SK-N-SH (cell line): ENCODE measurements around the gene CLEC20A. TPM values are rescaled to one million over a fixed set of nuclear protein-coding genes. Genes with fewer than 3 reads are reported as not detected.

Experiments
- CTCF ChIA-PET: fragments of 300-600, 350-600 bp; formaldehyde crosslinking; extraction: SDS; loops from one replicate; lab custom pipeline; 2021; lab: Yijun Ruan, JAX
- POLR2A ChIA-PET: fragments of 350-600 bp; sonication (Branson Sonifier 250); formaldehyde crosslinking; extraction: SDS; loops from one replicate; lab custom pipeline; 2020; ENCODE audit warnings: antibody characterized with exemption, inconsistent platforms; lab: Yijun Ruan, JAX
- DNase-seq: peaks from one replicate; pipeline ENCODE4 v3.0.0; 2012
- H2AFZ ChIP-seq: fragments of 200-600 bp; sonication (generic); 2 replicates; pipeline ENCODE4 v1.8.1; 2016; ENCODE audit warnings: antibody characterized with exemption, mild to moderate bottlenecking, low read depth
- H3F3A ChIP-seq: fragments of 200-600 bp; sonication (generic); replicated peaks from 2 replicates; pipeline ENCODE3; 2016; ENCODE audit warnings: antibody characterized with exemption, mild to moderate bottlenecking; ENCODE audit not compliant: insufficient read depth
- H3K27ac ChIP-seq, 2 experiments: fragments of 200-500 bp in 1 of 2; fragments of 200-600 bp in 1 of 2; sonication (Bioruptor generic) in 1 of 2; sonication (generic), shearing (Covaris generic) in 1 of 2; 2 replicates each; pipeline versions ENCODE4 v1.5.1 to v1.6.1; 2014 to 2016; ENCODE audit warnings: low read depth in 2 of 2, inconsistent platforms in 1 of 2, low read length in 1 of 2, mild to moderate bottlenecking in 1 of 2, mixed read lengths in 1 of 2
- H3K27me3 ChIP-seq: fragments of 200-600 bp; sonication (generic), shearing (Covaris generic); 2 replicates; pipeline ENCODE4 v1.6.1; 2016; ENCODE audit warnings: mixed run types; ENCODE audit not compliant: insufficient read depth
- H3K36me3 ChIP-seq, 2 experiments: fragments of 200-500 bp in 1 of 2; fragments of 200-600 bp in 1 of 2; sonication (Bioruptor generic) in 1 of 2; sonication (generic) in 1 of 2; replicated peaks in 1 of 2; 2 replicates each; pipeline versions ENCODE3 to v1.5.1; 2014 to 2016; ENCODE audit warnings: low read length in 1 of 2, mild to moderate bottlenecking in 1 of 2; ENCODE audit not compliant: insufficient read depth in 2 of 2, control insufficient read depth in 1 of 2
- H3K4me1 ChIP-seq, 2 experiments: fragments of 200-500 bp in 1 of 2; fragments of 200-600 bp in 1 of 2; sonication (Bioruptor generic) in 1 of 2; sonication (generic), shearing (Covaris generic) in 1 of 2; 2 replicates each; pipeline versions ENCODE4 v1.5.1 to v1.6.1; 2014 to 2016; ENCODE audit warnings: low read depth in 1 of 2, low read length in 1 of 2, mixed run types in 1 of 2; ENCODE audit not compliant: insufficient read depth in 2 of 2, control insufficient read depth in 1 of 2
- H3K4me2 ChIP-seq: fragments of 200-600 bp; sonication (generic), shearing (Covaris generic); 2 replicates; pipeline ENCODE4 v1.6.1; 2017; ENCODE audit warnings: mixed run types
- H3K4me3 ChIP-seq, 2 experiments: fragments of 200-500 bp in 1 of 2; fragments of 200-600 bp in 1 of 2; sonication (Bioruptor generic) in 1 of 2; sonication (generic), shearing (Covaris generic) in 1 of 2; 2 replicates each; pipeline versions ENCODE4 v1.5.1 to v1.8.1; 2014 to 2016; ENCODE audit warnings: low read depth in 2 of 2, inconsistent platforms in 1 of 2, low read length in 1 of 2, mild to moderate bottlenecking in 1 of 2, mixed read lengths in 1 of 2, moderate library complexity in 1 of 2
- H3K79me2 ChIP-seq: fragments of 200-600 bp; sonication (generic); 2 replicates; pipeline ENCODE4 v1.8.1; 2017; ENCODE audit warnings: mild to moderate bottlenecking; ENCODE audit not compliant: insufficient read depth
- H3K9ac ChIP-seq: fragments of 200-600 bp; sonication (generic); 2 replicates; pipeline ENCODE4 v1.6.1; 2017; ENCODE audit warnings: mixed run types
- H3K9me2 ChIP-seq: fragments of 200-600 bp; sonication (generic); 2 replicates; pipeline ENCODE4 v1.6.1; 2017; ENCODE audit warnings: mixed run types
- H3K9me3 ChIP-seq: fragments of 200-600 bp; sonication (generic); 2 replicates; pipeline ENCODE4 v1.6.1; 2017; ENCODE audit warnings: mixed run types, mild to moderate bottlenecking, moderate library complexity
- H4K20me1 ChIP-seq: fragments of 200-600 bp; sonication (generic); 2 replicates; pipeline ENCODE4 v1.6.1; 2017; ENCODE audit warnings: mild to moderate bottlenecking, mixed run types; ENCODE audit not compliant: insufficient read depth
- EZH2phosphoT487 ChIP-seq: fragments of 200-600 bp; sonication (generic); IDR thresholded peaks from 2 replicates; pipeline ENCODE4 v1.6.1; 2017; ENCODE audit warnings: low read depth, mixed run types, mild to moderate bottlenecking, antibody characterized with exemption, moderate library complexity, borderline replicate concordance
- FOXM1 ChIP-seq: IDR thresholded peaks from 2 replicates; pipeline ENCODE4 v1.4.0; 2012; ENCODE audit warnings: low read depth, mild to moderate bottlenecking
- JUND ChIP-seq: IDR thresholded peaks from 2 replicates; pipeline ENCODE4 v1.4.0; 2012
- MEF2A ChIP-seq: IDR thresholded peaks from 2 replicates; pipeline ENCODE4 v1.4.0; 2012; ENCODE audit warnings: low read depth, borderline replicate concordance
- PBX3 ChIP-seq: IDR thresholded peaks from 2 replicates; pipeline ENCODE4; 2012
- POLR2AphosphoS5 ChIP-seq: IDR thresholded peaks from 2 replicates; pipeline ENCODE4 v1.6.1; 2012; ENCODE audit warnings: low read depth, low read length
- RAD21 ChIP-seq: IDR thresholded peaks from 2 replicates; pipeline ENCODE4 v1.6.1; 2012; ENCODE audit warnings: mild to moderate bottlenecking, low read length
- REST ChIP-seq: IDR thresholded peaks from 2 replicates; pipeline ENCODE4 v1.6.1; 2012; ENCODE audit warnings: mild to moderate bottlenecking, low read depth, low read length, moderate library complexity
- RFX5 ChIP-seq: IDR thresholded peaks from 2 replicates; pipeline ENCODE4 v1.6.1; 2012; ENCODE audit warnings: mild to moderate bottlenecking, improper control_type of control experiment, low read length
- SMC3 ChIP-seq: IDR thresholded peaks from 2 replicates; pipeline ENCODE4 v1.6.1; 2012; ENCODE audit warnings: low read depth, low read length, improper control_type of control experiment
- USF1 ChIP-seq: IDR thresholded peaks from 2 replicates; pipeline ENCODE4 v1.4.0; 2012; ENCODE audit warnings: low read depth, borderline replicate concordance
- USF2 ChIP-seq: fragments of 150-350 bp; IDR thresholded peaks from 2 replicates; pipeline ENCODE4 v1.6.1; 2017; ENCODE audit warnings: antibody characterized with exemption, low read length, low read depth, borderline replicate concordance
- ZBTB33 ChIP-seq: IDR thresholded peaks from 2 replicates; pipeline ENCODE4 v1.4.0; 2012; ENCODE audit warnings: low read depth, borderline replicate concordance
- WGBS: methylation state at CpG from one replicate; pipeline ENCODE4 v1.1.6; 2017; ENCODE audit warnings: low lambda C conversion rate; 5-methylcytosine and 5-hydroxymethylcytosine counted together
- polyA plus RNA-seq, 3 experiments: library from polyadenylated mRNA; depleted of rRNA; stranded (reverse); fragments of >200 nt; gene quantifications; 2 replicates each; pipeline ENCODE4 v1.2.3, GENCODE V29; 2012

The CLEC20A gene
- polyA plus RNA-seq, 1 of the 3 experiments (the other 2 are of a cell fraction): not detected

GRCh38 chr1:178521241-178521640 lies 24.5 kb upstream of the CLEC20A start:
- Histone ChIP-seq H3K4me1 (no peaks in the 10 kb centered on the region), H3K36me3 (no peaks in the 10 kb centered on the region), H3K27me3 (no peaks in the 10 kb centered on the region), H3K9ac (no peak overlapping the region), H3K27ac (no peak overlapping the region), H4K20me1 (no peaks in the 10 kb centered on the region), H3K9me3 (no peaks in the 10 kb centered on the region), H2AFZ (no peak overlapping the region), H3K4me3 (no peak overlapping the region), H3K9me2 (no peaks in the 10 kb centered on the region), H3K79me2 (no peaks in the 10 kb centered on the region), H3F3A (no peaks in the 10 kb centered on the region), H3K4me2 (no peak overlapping the region)
- CTCF ChIA-PET: interaction anchor here (0.6 kb wide), 1 partner anchor 11 kb away, joined by 4 read pairs; no protein-coding TSS in a partner anchor
- 80% methylated on average over 4 of the region's 4 CpGs for WGBS
- POLR2A ChIA-PET: no interaction called here
- no peak for DNase-seq
- TF ChIP-seq USF2 (no peak), POLR2AphosphoS5 (no peak), MEF2A (no peak), USF1 (no peak), SMC3 (no peak), PBX3 (no peak), RAD21 (no peak), EZH2phosphoT487 (no peak), FOXM1 (no peak), JUND (no peak), REST (no peak), ZBTB33 (no peak), RFX5 (no peak)
